HCT116 (cell line): Measurements from ENCODE around the gene AKIRIN2. TPM values are rescaled to one million over a fixed set of nuclear protein-coding genes. Genes with fewer than 3 reads are reported as not detected.

ENCODE experiments used
- ATAC-seq: fragments of 200-7000 bp; cut with Tn5 transposase; 2 replicates; pipeline ENCODE4 v1.9.1; 2020; ENCODE audit warnings: mild to moderate bottlenecking, moderate library complexity
- BruUV-seq: library from RNA; stranded (reverse); fragments of 400-500 nt; replicated peaks from 2 replicates; lab custom pipeline; 2021; lab: Mats Ljungman, UMichigan
- CTCF ChIA-PET: fragments of 300-600 bp; sonication (Branson Sonifier 250); formaldehyde crosslinking; loops from one replicate; lab custom pipeline; 2021; ENCODE audit warnings: antibody characterized with exemption; lab: Charles Lee
- POLR2A ChIA-PET: fragments of 300-600, 350-600 bp; sonication (Branson Sonifier 250); formaldehyde crosslinking; loops from one replicate; lab custom pipeline; 2021; ENCODE audit warnings: antibody characterized with exemption; lab: Charles Lee
- RAD21 ChIA-PET, 2 experiments: fragments of 300-600 bp; sonication (Branson Sonifier 250); formaldehyde crosslinking; loops; one replicate each; lab custom pipeline; 2023; ENCODE audit warnings: low total read pairs in 2 of 2; ENCODE audit not compliant: uncharacterized antibody in 2 of 2, unreplicated experiment in 2 of 2, low non-redundant PET in 1 of 2; lab: Charles Lee
- DNase-seq: peaks from one replicate; pipeline ENCODE4 v3.0.0-alpha.2; 2010; ENCODE audit warnings: low read depth, low spot score
- H2AFZ ChIP-seq: fragments of 200-600 bp; shearing (Covaris generic), sonication (generic); 2 replicates; pipeline ENCODE4 v1.6.1; 2017; ENCODE audit warnings: low read depth, mixed run types, mixed read lengths, antibody characterized with exemption, low read length; ENCODE audit not compliant: poor library complexity, severe bottlenecking
- H3K27ac ChIP-seq: 2 replicates; pipeline ENCODE4 v1.5.1; 2012; ENCODE audit warnings: low read depth, low read length
- H3K27me3 ChIP-seq: fragments of 200-600 bp; sonication (generic); 2 replicates; pipeline ENCODE4 v1.6.1; 2016; ENCODE audit warnings: mixed run types, low read length, mixed read lengths; ENCODE audit not compliant: insufficient read depth
- H3K36me3 ChIP-seq, 2 experiments: fragments of 200-500 bp in 1 of 2; fragments of 200-600 bp in 1 of 2; sonication (Bioruptor generic) in 1 of 2; sonication (generic) in 1 of 2; 2 replicates each; pipeline versions ENCODE4 v1.5.1 to v1.6.1; 2014 to 2016; ENCODE audit warnings: low read length in 2 of 2, inconsistent platforms in 1 of 2, mixed read lengths in 1 of 2, mixed run types in 1 of 2; ENCODE audit not compliant: insufficient read depth in 2 of 2, control insufficient read depth in 1 of 2
- H3K4me1 ChIP-seq, 2 experiments: fragments of 200-600 bp in 1 of 2; sonication (generic) in 1 of 2; 2 replicates each; pipeline versions ENCODE4 v1.5.1 to v1.6.1; 2012 to 2017; ENCODE audit warnings: low read length in 2 of 2, inconsistent platforms in 1 of 2, mild to moderate bottlenecking in 1 of 2, mixed read lengths in 1 of 2, mixed run types in 1 of 2, moderate library complexity in 1 of 2; ENCODE audit not compliant: insufficient read depth in 2 of 2, control insufficient read depth in 1 of 2
- H3K4me2 ChIP-seq: fragments of 200-600 bp; sonication (generic); 2 replicates; pipeline ENCODE4 v1.6.1; 2017; ENCODE audit warnings: mixed run types, low read length, mixed read lengths
- H3K4me3 ChIP-seq, 2 experiments: fragments of 200-600 bp in 1 of 2; sonication (generic) in 1 of 2; replicated peaks in 1 of 2; 2 replicates each; pipeline ENCODE4 v1.5.1; 2011 to 2016; ENCODE audit warnings: low read length in 2 of 2, control low read depth in 1 of 2, low read depth in 1 of 2, mild to moderate bottlenecking in 1 of 2, mixed read lengths in 1 of 2, mixed run types in 1 of 2
- H3K79me2 ChIP-seq: fragments of 200-600 bp; sonication (generic); 2 replicates; pipeline ENCODE4 v1.6.1; 2017; ENCODE audit warnings: mild to moderate bottlenecking, mixed run types, low read length, moderate library complexity, mixed read lengths; ENCODE audit not compliant: insufficient read depth
- H3K9ac ChIP-seq: fragments of 200-600 bp; sonication (generic); 2 replicates; pipeline ENCODE4 v1.6.1; 2016; ENCODE audit warnings: low read length, mixed read lengths
- H3K9me2 ChIP-seq: fragments of 200-600 bp; sonication (generic), shearing (Covaris generic); 2 replicates; pipeline ENCODE4 v1.6.1; 2017; ENCODE audit warnings: mixed run types, mild to moderate bottlenecking, moderate library complexity; ENCODE audit not compliant: insufficient read depth
- H3K9me3 ChIP-seq, 2 experiments: fragments of 200-500 bp in 1 of 2; fragments of 200-600 bp in 1 of 2; sonication (Bioruptor generic) in 1 of 2; sonication (generic) in 1 of 2; 2 replicates each; pipeline ENCODE4 v1.6.1; 2014 to 2017; ENCODE audit warnings: low read length in 2 of 2, mixed read lengths in 2 of 2, inconsistent platforms in 1 of 2, low read depth in 1 of 2, mild to moderate bottlenecking in 1 of 2, mixed run types in 1 of 2, moderate library complexity in 1 of 2; ENCODE audit not compliant: control insufficient read depth in 1 of 2, insufficient read depth in 1 of 2
- H4K20me1 ChIP-seq: fragments of 200-600 bp; sonication (generic), shearing (Covaris generic); 2 replicates; pipeline ENCODE4 v1.6.1; 2017; ENCODE audit warnings: mixed run types, mild to moderate bottlenecking, moderate library complexity; ENCODE audit not compliant: insufficient read depth
- ATF3 ChIP-seq: IDR thresholded peaks from 2 replicates; pipeline ENCODE4 v1.6.1; 2012
- CEBPB ChIP-seq: IDR thresholded peaks from 2 replicates; pipeline ENCODE4 v1.6.1; 2012; ENCODE audit warnings: low read depth
- EGR1 ChIP-seq: IDR thresholded peaks from 2 replicates; pipeline ENCODE4 v1.6.1; 2012; ENCODE audit warnings: low read depth
- ELF1 ChIP-seq: IDR thresholded peaks from 2 replicates; pipeline ENCODE4 v1.6.1; 2012; ENCODE audit warnings: low read depth, borderline replicate concordance
- EZH2phosphoT487 ChIP-seq: fragments of 200-600 bp; IDR thresholded peaks from 2 replicates; pipeline ENCODE4 v1.6.1; 2018; ENCODE audit warnings: antibody characterized with exemption, borderline replicate concordance
- FOSL1 ChIP-seq: IDR thresholded peaks from 2 replicates; pipeline ENCODE4 v1.6.1; 2012; ENCODE audit warnings: low read depth
- JUND ChIP-seq: IDR thresholded peaks from 2 replicates; pipeline ENCODE4 v1.6.1; 2012
- RAD21 ChIP-seq: IDR thresholded peaks from 2 replicates; pipeline ENCODE4 v1.6.1; 2012; ENCODE audit warnings: low read depth, mild to moderate bottlenecking
- SIN3A ChIP-seq: IDR thresholded peaks from 2 replicates; pipeline ENCODE4 v1.6.1; 2012; ENCODE audit warnings: low read depth
- SP1 ChIP-seq: IDR thresholded peaks from 2 replicates; pipeline ENCODE4 v1.6.1; 2012; ENCODE audit warnings: low read depth
- SRF ChIP-seq: IDR thresholded peaks from 2 replicates; pipeline ENCODE4 v1.6.1; 2012; ENCODE audit warnings: low read depth
- TCF7L2 ChIP-seq: IDR thresholded peaks from 2 replicates; pipeline ENCODE4 v1.7.0; 2011; ENCODE audit warnings: borderline replicate concordance, inconsistent platforms; ENCODE audit not compliant: insufficient read depth, insufficient read length; ENCODE audit errors: extremely low read depth
- ZFX ChIP-seq: fragments of 450-650 bp; IDR thresholded peaks from 2 replicates; pipeline ENCODE4 v1.6.1; 2017
- ZNF274 ChIP-seq: fragments of 200-500 bp; sonication (Bioruptor generic); IDR thresholded peaks from 2 replicates; pipeline ENCODE4 v1.6.1; 2014; ENCODE audit warnings: mild to moderate bottlenecking, low read depth, low read length, inconsistent platforms
- intact Hi-C: fragments of 100-400 bp; cut with micrococcal nuclease; formaldehyde crosslinking; loops from 2 replicates; pipeline ENCODE4 v1.10.0; 2022
- total RNA-seq: library from RNA; stranded (reverse); gene quantifications from one replicate; pipeline ENCODE4 v1.2.1, GENCODE V29; 2021; ENCODE audit not compliant: unreplicated experiment

The AKIRIN2 gene
- total RNA-seq, 1 experiment from 2014 or later, result 54.8 TPM

GRCh38 chr6:87701676-87702588 is at the start of gene AKIRIN2 (continued):
- TF ChIP-seq ELF1 (peak; percentile 98), SRF (0 out of 2 replicates have a peak, but pooled peaks have one; percentile 24), RAD21 (no peak), SP1 (peak; percentile 79), TCF7L2 (peak; percentile 81), JUND (no peak; the same call in 1 of the 2 replicates), EGR1 (peak; percentile 75), EZH2phosphoT487 (no peak)

GRCh38 chr6:87747646-87748045 is 45.6 kb upstream of the AKIRIN2 start:
- Histone ChIP-seq H2AFZ (no peak overlapping the region), H3K79me2 (no peaks in the 10 kb centered on the region), H3K36me3 (no peaks in the 10 kb centered on the region), H3K27ac (no peak overlapping the region), H3K4me1 (no peaks in the 10 kb centered on the region), H3K9me3 (no peaks in the 10 kb centered on the region), H3K27me3 (no peaks in the 10 kb centered on the region), H3K9ac (no peak overlapping the region), H3K9me2 (no peaks in the 10 kb centered on the region), H3K4me3 (no peak overlapping the region), H4K20me1 (no peaks in the 10 kb centered on the region), H3K4me2 (no peak overlapping the region)
- DNase-seq, result no peak
- no TSS peak for BruUV-seq
- POLR2A ChIA-PET, result no interaction called here
- intact Hi-C loops, result no loop called here
- TF ChIP-seq ZFX, result no peak
- TF ChIP-seq SIN3A, result no peak
- no peak for TF ChIP-seq ATF3
- TF ChIP-seq RAD21, result no peak
- no peak for TF ChIP-seq CEBPB
- no peak for TF ChIP-seq ZNF274
- TF ChIP-seq SRF, result no peak
- TF ChIP-seq FOSL1, result no peak
- RAD21 ChIA-PET, result no interaction called here
- no peak for ATAC-seq
- CTCF ChIA-PET, result no interaction called here
